GM21619 (cell line): ENCODE data around the gene BAG5.
A peak's percentile ranks its signal among the peaks of the same experiment; 100 is the strongest.
"Not testable (repeated sequence)": the region's sequence is repeated elsewhere in the genome, so short reads cannot be mapped to it uniquely, and the experiment has no call there.

Experiments
- ATAC-seq: cut with Tn5 transposase; IDR thresholded peaks from one replicate; pipeline ENCODE4 v1.9.1; 2021; ENCODE audit not compliant: unreplicated experiment

Gene BAG5

DNA sequence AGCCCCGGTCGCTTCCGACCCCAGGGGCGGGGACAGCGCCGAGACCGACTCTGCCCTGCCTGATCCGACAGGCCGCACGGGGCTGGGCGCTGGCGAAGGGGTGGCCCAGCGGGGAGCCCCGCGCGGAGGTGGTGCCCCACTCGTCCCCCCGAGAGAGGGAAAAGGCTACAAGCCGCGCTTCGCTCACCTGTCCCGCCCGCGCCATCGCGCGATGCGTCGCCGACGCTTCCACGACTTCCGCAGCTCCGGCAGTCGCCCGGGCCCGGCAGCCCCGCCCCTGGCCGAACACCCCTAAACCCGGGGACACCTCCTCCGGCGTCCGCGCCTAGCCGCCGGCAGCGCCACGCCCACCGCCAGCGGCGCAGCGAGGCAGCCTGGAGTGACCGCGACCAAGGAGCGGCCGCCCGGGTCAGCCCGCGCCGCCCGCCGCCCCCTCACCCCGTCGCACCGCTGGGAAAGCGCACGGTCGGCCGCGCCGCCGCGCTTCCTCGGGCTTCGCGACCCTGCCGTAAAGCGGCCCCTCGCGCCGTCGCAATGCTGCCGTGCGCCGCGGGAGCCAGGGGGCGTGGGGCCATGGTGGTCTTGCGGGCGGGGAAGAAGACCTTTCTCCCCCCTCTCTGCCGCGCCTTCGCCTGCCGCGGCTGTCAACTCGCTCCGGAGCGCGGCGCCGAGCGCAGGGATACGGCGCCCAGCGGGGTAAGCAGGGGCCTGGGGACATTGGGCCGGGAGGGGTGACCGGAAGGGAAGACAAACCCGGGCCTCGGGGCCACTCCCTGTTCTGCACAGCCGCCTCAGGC, at the start of gene BAG5, which contains the start of gene COA8:
Gene BAG5, minus strand, starts transcription at position 229 of the 797 bp plus-strand sequence. CDS start 1,493 bp downstream, outside the sequence.
Gene COA8, plus strand, starts transcription at position 532 of the 797 bp plus-strand sequence. Its CDS starts 42 bp downstream, at position 574.
- ATAC-seq: peak; percentile 74

DNA sequence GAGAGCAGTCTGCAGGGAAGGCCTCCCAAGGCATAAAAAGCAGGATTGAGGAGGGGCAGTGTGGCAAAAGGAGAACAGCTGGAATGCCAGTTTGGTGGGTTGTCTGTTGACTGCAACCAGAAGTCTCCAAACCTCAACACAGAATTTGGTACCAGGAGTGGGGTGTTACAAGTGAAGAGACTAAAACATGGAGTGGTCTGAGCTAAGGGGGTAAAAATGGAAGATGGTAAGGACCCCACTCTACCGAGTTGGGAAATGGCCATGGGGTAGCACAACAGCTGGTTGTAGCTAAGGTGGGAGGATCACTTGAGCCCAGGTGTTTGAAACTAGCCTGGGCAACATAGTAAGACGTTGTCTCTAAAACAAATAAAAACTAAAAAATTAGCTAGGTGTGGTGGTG, 48.8 kb upstream of the BAG5 start:
- ATAC-seq: no peak

DNA sequence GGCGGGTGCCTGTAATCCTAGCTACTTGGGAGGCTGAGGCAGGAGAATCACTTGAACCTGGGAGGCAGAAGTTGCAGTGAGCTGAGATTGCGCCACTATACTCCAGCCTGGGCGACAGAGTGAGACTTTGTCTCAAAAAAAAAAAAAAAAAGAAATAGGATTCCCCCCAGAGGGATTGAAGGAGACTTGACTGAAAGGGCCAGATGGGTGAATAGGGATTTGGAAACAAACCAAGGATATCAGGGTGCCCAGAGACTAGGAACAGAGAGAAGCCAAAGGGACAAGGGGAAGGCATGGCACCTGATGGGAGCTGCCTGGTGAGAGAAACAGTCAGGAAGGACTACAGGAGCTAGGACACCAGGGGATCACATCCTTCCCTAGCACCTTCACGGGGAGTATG, 46.6 kb upstream of the BAG5 start:
- ATAC-seq: not testable (repeated sequence)

- ATAC-seq: no peak
Measured at GRCh38 chr14:103607822-103608221, 45.4 kb upstream of the BAG5 start.

GRCh38 chr14:103606963-103607668, 44.7 kb upstream of the BAG5 start:
- ATAC-seq: peak; percentile 76

DNA sequence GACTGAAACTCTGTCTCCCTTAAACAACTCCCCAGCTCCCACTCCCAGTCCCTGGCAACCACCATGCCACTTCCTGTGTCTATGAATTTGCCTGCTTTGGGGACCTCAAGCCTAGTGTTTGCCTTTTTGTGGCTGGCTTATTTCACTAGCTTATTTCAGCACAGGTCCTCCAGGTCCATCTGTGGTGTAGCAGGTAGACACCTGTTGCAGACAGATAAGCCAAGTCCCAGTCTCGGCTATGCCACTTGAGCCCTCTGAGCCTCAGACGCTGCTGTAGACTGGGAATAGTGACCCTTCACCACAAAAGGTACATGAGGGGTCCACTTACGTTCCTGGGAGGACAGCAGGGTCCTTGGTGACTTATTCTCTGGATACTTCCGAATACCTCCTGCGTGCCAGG, 42.2 kb upstream of the BAG5 start:
- no peak for ATAC-seq

DNA sequence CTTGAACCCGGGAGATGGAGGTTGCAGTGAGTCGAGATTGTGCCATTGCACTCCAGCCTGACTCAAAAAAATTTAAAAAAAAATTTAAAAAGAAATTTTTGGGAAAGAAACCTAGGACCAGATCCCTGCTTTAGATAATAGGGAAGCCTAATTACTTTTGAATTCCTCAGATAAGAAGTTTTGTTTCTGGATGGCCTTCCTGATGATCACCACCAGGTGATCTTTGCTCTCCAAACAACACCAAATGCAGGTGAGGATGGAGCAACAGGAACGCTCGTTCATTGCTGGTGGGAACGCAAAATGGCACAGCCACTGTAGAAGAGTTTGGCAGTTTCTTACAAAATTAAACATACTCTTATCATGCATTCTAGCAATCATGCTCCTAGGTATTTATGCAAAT, 38.0 kb upstream of the BAG5 start:
- ATAC-seq: no peak

DNA sequence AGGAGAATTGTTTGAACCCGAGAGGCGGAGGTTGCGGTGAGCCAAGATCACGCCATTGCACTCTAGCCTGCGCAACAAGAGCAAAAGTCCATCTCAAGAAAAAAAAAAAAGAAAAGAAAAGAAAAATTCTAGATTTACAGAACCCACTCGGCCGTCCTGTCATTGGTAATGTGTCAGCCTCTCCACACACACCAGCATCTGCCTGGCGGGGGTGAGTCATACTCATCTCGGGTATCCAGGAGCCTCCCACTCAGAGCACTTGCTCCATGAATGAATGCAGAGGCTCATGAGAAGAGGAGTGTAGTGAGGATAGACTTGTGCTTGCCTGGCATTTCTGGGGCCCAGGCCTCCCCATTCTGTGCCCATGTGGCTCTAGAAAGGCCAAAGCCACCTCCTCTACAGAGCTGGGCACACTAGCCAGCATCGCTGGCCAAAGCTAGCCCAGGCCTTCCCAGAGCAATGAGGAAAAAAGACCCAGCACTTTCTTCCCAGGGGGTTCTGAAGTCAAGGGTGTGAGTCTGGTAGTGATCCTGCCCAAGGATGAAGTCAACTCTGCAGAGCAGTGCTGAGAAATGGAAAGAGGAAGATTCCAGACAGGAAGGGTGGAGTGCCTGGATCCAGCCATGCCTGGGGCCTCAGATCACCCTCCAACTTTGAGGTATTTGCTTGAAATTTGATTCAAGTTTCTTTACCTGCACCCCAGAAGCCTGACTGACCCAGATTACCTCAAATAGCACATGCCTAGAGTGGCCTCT, 35.3 kb upstream of the BAG5 start:
- ATAC-seq: no peak

- ATAC-seq: no peak
Measured at GRCh38 chr14:103594265-103594664, 31.8 kb upstream of the BAG5 start.

DNA sequence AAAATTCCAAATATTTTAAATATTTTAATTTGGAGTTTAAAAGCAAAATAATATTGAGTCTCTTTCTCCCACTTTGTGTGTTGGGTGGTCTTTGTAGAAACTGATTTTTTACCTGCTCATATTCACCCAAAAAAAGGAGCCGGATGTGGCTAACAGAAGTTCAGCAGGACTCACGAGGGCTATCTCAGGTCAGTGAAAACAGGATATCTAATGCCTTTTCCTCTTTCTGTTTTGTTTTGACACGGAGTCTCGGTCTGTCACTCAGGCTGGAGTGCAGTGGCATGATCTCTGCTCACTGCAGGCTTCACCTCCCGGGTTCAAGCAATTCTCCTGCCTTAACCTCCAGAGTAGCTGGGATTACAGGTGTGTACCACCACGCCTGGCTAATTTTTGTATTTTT, 31.1 kb upstream of the BAG5 start:
- peak; percentile 97 for ATAC-seq

DNA sequence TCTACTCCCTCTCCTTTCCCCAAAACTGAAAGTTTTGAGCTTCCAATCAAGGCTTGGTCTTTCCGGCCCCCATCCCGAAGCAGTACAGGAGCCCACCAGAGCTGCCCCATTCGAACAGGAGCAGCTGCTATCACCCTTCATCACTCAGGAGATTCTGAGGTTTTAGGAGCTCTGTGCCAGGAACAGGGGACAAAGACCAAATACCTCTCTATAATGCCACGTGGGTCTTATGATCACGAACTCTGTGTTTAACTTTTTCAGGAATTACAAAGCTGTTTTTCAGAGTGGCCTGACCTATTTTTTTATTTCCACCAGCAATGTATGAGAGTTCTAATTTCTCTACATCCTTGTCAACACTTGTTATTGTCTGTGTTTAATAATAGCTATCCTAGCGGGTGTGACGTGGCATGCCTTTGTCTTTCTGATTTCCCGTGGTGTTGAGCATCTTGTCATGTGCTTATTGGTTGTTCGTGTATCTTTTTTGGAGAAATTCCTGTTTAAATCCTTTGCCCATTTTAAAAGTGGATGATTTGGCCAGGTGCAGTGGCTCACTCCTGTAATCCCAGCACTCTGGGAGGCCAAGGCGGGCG, 22.0 kb upstream of the BAG5 start:
- ATAC-seq: no peak

DNA sequence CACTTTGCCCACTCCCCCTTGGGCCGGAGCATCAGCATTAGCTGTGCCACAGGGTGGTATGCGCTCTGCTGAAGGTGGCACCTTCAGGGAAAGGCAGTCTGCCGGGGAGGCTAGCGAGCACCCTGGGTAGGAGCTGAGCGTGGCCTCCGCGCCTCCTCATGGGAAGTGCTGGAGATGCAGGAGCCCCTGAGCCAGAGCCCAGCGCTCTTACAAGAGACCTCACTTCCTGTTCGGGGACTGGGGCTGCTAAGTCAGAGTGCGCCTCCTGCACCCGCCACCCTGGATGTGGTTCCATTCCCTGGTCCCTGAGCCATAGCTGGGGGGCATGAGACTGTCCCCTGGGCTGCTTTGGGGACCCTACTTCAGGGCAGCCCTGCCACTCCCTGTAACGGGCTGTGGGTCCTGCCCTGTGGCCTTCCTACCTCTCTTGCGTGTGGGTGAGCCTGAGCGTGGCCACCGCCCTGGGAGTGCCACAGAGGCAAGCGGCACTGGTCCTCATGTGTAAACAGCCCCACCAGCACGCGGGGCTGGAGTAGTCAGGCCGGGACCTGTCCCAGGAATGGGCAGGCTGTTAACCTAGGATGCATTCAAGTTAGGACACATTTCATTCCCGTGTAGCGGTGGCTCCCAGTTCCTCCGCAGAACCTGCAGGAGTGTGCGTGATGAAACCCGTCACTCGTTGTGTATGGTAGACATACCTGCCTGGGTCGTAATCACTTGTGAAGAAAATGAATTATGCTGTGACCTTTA, 19.7 kb upstream of the BAG5 start:
- no peak for ATAC-seq

GRCh38 chr14:103581206-103581605, 18.7 kb upstream of the BAG5 start:
- ATAC-seq: no peak

DNA sequence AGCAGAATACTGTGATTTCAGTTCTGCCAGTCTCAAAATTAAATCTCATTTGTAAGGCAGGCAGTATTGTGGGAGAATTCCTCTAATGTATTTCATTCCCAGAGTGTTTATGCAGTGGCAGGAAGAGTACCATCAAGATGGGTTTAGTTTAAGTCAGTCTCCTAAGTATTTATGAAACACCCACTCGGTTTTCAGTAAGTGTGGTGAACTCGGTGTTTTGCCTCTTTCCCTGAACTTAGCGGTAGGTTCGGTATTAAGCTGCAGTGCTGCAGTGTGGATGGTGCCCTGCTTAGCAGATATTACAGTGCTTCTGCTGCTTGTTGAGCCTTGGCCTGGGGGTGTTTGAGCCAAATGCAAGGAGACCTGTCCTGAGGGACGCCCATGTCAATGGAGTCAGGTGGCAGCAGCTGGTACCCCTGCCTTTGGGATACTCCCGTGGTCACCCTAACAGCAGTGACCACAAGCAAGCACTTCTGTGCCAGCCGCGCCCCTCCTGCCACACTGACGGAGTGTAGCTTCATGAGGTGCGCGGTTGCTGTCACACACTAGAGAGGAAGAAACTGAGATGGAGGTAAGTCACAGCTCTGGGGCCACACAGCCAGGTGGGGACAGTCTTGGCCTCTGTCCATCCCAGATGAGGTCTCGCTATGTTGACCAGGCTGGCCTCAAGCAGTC, 16.1 kb upstream of the BAG5 start:
- ATAC-seq: no peak

- ATAC-seq: no peak
Measured at GRCh38 chr14:103576371-103577024, 14.0 kb upstream of the BAG5 start.

DNA sequence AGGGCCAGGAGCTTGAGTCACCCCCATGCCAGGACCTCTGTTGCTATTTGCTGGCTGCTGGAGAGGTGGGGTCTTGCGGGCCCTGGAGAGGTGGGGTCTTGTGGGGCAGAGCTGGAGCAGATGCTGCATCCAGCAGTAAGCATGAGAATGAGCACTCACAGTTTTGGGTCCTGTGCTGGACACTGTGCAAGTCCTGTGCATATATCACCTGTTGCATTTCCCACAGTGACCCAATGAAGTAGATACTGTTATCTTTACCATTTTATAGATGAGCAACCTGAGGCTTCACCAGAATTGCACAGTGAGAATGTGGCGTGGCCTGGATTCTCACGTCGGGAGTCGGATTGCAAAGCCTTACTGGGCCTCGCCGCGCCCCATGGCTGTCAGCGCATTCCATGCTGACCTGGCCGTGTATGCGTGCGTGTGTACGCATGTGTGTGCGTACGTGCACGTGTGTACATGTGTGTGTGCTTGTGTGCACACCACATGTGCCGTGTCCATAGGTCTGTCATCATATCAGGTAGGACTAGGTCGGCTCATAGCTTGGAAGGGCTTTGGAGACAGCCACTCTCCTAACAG, 12.3 kb upstream of the BAG5 start:
- ATAC-seq: no peak

DNA sequence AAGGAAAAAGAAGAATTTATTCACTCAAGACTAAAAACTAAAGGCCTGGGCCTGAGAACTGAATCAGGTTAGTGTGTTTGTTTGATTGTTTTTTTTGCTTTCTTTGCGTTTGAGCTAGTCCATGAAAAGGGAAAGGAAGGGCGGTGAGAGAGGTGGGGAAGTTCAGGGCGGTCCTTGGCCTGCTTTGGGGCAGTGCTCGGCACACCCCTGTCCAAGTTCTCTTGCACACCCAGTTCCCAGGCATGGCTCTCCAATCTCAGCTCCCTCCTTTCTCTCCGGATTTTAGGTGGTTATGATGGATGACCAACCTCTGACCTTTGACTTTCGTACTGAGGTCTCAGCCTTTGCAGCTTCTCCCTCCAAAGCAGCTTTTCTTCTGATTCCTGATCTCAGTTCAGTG, 11.6 kb upstream of the BAG5 start:
- ATAC-seq: no peak

DNA sequence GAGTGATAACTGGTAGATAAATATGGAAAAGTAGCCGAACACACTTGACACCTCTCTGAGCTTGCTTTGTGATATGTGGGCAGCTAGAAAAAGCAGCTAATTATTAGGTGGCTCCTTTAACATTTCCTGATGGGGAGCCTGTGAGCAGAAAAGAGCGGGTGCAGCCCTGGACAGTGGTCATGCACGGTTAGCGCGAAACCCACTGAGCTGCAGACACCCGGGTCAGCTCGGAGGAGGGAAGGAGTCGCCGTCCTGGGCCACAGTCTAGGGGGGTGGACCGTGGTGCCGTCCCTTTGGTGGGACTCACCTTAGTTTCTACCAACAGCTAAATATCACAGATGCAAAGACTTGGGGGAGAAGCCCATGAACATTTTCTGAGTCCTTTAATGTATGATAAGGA, 7.0 kb upstream of the BAG5 start:
- ATAC-seq: no peak

- ATAC-seq: no peak
Measured at GRCh38 chr14:103568952-103569351, 6.5 kb upstream of the BAG5 start.
